HG02885 (cell line): ENCODE data around the gene UBE2K.
"Not testable (repeated sequence)": the region's sequence is repeated elsewhere in the genome, so short reads cannot be mapped to it uniquely, and the experiment has no call there.

ENCODE experiments used
- ATAC-seq: cut with Tn5 transposase; IDR thresholded peaks from one replicate; pipeline ENCODE4 v1.9.1; 2021; ENCODE audit warnings: mild to moderate bottlenecking; ENCODE audit not compliant: unreplicated experiment, poor library complexity

The UBE2K gene

GRCh38 chr4:39697740-39698423, at the start of gene UBE2K:
UBE2K (plus strand) TSS chr4:39698136; CDS start chr4:39698328, 192 bp downstream.
- ATAC-seq: peak; percentile 94

DNA sequence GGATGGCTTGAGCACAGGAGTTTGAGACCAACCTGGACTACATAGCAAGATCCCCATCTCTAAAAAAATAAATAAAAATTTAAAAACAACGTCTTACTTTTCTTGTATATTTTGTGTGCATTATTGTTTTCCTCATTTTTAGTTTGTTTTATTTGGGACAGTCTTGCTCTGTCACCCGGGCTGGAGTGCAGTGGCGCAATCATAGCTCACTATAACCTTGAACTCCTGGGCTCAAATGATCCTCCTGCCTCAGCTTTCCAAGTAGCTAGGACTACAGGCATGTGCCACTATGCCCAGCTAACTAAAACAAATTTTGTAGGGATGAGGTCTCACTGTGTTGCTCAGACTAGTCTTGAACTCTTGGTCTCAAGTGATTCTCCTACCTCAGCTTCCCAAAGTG, 49.7 kb upstream of the UBE2K start:
- ATAC-seq: no peak

DNA sequence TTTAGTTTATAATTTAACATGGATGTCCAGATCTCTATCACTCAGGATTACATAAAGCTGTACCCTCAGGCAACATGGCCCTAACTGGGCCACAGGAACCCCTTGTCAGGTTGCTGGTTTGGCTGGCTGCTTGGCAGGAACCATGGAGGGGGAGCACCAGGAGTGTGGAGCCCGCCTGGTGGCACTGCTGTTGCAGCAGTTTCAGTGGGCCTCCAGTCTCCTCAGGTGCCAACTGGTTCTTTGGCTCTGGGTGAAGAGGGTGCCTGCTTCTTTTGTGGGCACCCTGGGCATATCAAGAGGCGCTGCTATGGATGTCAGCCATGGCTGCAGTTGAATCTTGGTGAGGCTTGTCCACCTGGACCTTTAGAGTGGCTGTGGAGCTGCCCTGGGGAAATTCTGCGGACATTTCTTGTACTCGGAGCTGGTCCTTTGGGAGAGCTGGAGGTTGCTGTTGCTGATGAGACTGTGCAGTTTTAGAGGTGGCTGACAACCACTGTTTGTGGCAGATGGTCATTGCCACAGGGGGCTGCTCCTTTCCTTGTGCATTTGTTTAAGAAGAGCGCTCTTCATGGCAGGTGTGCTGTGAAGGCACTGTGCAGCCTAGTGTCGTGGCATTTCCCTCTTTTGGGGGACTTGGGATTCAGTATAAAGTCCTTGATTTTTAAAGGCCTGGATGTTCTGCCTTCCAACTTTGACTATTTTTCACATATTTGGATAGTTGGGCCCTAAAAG, 48.9 kb upstream of the UBE2K start:
- ATAC-seq: no peak

DNA sequence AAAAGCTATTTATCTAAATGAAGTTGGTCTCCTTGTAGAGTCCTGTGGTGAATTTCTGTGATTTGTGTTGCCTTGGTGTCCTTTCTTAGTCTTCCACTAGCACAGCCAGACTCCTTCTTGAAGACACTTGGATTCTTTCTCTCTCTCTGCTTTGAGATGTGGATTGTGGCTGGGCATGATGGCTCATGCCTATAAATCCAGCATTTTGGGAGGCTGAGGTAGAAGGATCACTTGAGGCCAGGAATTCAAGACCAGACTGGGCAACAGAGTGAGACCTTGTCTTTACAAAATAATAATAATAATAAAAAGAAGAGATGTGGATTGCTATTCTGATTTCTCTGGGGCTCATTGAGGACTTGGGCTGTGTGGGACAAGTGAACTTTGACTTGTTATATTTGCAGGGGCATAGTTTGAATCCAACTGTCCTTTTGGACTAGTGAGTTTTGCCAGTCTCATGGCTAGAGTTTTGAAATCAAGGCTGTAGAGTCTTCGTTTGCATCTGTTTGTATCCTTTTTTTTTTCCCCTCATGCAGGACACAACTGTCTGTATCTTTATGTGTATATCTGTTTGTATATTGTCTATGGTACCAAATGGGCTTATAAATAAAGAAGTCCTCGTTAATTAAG, 48.2 kb upstream of the UBE2K start:
- no peak for ATAC-seq

GRCh38 chr4:39651586-39651985, 46.4 kb upstream of the UBE2K start:
- not testable (repeated sequence) for ATAC-seq

DNA sequence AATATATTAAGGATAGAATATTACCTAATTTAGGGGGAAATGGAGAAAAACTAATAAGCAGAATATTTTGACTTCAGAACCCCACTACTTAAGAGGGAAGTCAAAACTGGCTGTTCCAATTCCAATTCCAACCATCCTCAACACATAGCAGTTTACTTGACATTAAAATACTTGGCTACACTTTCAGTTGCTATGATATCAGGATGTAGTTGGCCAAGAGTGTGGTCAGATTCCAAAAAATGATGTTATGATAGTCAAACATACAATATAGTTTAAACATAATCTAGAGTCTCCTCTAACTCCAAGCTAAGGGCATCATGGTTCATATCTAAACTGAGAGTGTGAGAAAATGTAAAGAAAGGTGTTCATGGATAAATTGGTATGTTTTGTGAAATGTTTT, 42.7 kb upstream of the UBE2K start:
- no peak for ATAC-seq

DNA sequence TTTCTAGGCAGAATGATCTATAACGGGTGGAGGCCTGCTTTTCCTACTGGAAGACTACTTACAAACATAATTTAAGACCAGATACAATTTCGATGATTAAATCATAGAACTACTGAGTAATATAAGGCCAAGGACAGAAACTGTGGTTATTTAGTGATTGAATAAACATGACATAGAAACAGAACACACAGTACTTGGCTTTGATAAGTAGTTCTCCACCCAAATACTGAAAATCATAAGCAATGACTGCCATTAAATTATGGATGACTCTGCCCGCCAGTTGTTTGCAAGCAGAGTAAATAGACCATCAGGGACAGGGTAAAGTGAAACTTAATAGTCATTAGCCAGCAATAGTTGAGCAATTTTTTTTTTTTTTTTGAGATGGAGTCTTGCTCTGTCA, 42.1 kb upstream of the UBE2K start:
- ATAC-seq: no peak

- not testable (repeated sequence) for ATAC-seq
These were observed 41.3 kb upstream of the UBE2K start for GRCh38 chr4:39656638-39657037.

- peak; percentile 91 for ATAC-seq
These were observed 40.5 kb upstream of the UBE2K start for GRCh38 chr4:39657465-39657864.

DNA sequence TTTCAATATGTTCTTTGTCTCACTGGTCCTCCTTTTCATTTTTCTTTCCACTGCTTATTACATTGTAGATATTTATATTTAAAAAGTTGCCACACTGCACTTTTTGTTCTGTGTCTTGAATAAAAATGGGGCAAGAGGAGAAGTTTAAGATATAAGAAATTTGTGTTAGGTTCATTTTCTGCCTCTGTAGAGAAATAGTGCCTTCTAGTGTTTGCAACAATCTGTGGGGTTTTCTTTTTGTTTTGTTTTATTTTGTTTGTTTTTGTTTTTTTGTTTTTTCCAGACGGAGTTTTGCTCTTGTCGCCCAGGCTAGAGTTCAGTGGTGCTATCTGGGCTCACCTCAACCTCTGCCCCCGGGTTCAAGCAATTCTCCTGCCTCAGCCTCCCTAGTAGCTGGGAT, 39.2 kb upstream of the UBE2K start:
- no peak for ATAC-seq

DNA sequence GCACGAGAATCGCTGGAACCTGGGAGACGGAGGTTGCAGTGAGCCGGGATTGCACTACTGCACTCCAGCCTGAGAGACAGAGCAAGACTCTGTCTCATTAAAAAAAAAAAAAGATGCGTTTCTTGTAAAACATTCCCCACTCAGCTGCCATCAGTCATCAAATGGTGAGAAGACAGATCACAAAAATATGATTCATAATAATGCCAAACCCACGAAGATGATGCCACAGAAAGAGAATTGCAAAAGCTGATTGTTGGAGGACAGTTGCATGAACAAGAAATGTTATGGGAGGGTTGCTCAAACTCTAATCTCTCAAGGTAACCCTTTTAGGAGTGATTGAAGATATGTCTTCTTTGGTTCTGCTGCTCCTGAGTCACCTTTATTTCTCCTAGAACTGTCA, 37.9 kb upstream of the UBE2K start:
- ATAC-seq: no peak

GRCh38 chr4:39660757-39661156, 37.2 kb upstream of the UBE2K start:
- no peak for ATAC-seq

DNA sequence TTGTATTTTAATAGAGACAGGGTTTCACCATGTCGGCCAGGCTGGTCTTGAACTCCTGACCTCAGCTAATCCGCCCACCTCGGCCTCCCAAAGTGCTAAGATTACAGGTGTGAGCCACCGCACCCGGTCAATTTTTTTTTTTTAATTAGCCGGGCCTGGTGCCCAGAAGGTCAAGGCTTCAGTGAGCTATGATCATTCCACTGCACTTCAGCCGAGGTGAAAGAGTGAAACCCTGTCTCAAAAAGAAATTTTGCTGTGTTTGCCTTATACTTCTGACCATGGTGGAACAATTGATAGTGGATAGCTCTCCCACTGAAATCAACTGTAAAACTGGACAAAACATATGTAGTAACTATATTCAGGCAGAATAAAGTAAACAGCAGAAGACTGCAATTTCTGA, 35.3 kb upstream of the UBE2K start:
- ATAC-seq: no peak

DNA sequence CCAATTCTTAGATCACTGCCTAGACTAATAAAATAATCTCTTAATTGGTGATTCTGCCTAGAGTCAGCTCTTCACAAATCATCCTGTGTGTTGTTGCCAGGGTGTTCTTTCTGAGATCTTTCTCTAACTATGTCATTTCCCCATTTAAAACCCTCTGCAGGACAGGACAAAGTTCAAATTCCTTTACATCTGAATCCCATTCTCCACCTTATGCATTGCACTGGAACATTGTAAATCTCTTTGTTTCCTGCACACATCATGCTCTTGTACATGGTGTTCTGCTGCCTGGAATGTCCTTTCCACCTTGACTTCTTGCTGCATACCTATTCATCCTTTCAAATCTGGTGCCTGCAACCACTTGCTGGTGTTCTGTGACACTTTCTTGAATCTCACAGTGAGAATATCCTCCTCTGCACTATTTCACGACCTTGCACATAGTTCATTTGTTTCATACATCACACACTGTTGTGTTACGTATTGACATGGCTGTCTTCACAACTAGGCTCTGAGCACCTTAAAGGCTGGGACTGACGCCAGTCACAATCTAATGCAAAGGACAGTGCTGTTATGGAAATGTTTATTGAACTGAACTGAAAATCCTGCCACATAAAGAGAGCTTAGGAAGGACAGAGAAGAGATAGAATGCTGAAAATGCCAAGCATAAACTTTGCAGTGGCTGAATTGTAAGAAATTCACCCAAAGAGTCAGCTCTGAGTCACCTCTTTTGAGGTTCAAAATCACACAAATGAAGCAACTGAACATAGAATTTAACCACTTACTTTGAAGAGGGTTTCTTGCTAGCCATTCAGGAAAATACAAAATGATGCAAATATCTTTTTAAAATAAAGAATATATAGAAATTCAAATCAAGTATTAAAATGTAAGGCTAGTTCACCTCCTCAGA, 32.9 kb upstream of the UBE2K start:
- no peak for ATAC-seq

GRCh38 chr4:39667706-39668105, 30.2 kb upstream of the UBE2K start:
- no peak for ATAC-seq

DNA sequence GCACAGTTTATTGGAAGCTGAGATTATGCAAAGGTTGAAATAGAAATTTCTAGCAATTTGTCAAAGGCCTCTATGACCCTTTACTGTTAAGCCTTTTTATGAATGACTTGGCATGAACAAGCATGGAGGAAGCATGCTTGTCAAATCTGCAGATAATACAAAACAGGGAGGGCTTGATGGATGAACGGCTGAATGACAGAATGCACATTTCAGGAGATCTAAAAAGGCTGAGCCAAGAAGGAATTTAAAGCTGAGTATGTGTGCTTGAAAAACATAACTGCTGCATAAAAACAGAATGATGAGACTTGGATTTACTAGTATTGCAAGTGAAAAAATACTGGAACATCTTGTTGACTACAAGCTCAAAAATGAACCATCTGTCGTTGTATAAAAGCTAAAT, 29.0 kb upstream of the UBE2K start:
- no peak for ATAC-seq

DNA sequence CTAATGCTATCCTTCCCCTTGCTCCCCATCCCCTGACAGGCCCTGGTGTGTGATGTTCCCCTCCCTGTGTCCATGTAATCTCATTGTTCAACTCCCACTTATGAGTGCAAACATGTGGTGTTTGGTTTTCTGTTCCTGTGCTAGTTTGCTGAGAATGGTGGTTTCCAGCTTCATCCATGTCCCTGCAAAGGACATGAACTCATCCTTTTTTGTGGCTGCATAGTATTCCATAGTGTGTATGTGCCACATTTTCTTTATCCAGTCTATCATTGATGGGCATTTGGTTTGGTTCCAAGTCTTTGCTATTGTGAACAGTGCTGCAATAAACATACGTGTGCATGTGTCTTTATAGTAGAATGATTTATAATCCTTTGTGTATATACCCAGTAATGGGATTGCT, 27.6 kb upstream of the UBE2K start:
- not testable (repeated sequence) for ATAC-seq

- ATAC-seq: not testable (repeated sequence)
These were observed 22.3 kb upstream of the UBE2K start for GRCh38 chr4:39675681-39676080.

DNA sequence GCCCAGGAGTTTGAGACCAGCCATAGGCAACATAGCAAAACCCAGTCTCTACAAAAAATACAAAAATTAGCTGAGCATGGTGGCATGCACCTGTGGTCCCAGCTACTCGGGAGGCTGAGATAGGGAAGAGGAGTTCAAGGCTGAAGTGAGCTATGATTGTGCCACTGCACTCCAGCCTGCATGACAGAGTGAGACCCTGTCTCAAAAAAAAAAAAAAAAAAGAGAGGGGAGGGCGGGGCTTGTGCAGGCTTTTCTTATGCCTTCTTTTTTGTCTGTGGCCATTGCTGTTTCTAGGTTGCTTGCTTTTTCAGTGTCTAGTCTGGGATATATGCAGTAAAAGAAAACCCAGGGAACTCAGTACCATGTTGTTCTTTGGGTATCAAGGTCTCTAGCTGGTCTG, 16.9 kb upstream of the UBE2K start:
- not testable (repeated sequence) for ATAC-seq

- ATAC-seq: peak; percentile 89
These were observed 15.8 kb upstream of the UBE2K start for GRCh38 chr4:39682138-39682537.
